ELR (cell line): ENCODE results near the gene KIF17.

Experiments
- DNase-seq: peaks from one replicate; pipeline ENCODE4 v3.0.0-alpha.2; 2015; ENCODE audit warnings: low read depth

KIF17 gene

GRCh38 chr1:20710469-20711284 lies 7.1 kb downstream of the KIF17 start:
- no peak for DNase-seq

DNA sequence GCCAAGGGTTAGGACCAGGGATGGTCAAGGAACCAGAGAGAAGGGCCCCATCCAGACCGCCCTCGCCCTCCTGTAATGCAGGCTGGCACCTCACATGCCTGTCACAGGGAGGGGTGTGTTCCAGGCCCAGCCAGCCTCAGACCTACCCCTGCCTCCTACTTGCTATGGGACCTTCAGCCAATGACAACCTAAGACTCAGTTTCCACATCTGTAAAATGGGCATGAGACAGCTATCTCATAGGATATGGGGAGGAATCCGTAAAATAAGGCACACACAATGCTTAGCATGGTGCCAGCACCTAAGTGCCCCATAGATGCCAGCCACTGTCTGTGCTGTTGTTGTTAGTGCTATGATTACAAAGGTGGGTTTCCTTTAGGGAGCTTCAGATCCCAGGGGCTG lies 7.9 kb downstream of the KIF17 start:
- DNase-seq = no peak

DNA sequence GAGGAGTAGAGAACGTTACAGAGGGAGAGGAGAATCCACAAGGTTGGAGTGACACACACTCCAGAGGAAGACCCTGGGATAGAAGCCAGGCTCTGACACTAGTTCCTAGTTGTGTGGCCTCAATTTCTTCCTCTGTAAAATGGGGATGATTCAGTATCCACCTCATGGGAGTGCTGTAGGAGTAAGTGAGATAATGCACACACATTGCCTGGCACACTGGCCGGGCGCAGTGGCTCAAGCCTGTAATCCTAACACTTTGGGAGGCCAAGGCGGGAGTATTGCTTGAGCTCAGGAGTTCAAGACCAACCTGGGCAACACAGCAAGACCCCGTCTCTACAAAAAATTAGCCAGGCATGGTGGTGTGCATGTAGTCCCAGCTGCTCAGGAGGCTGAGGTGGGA lies 8.9 kb downstream of the KIF17 start:
- no peak for DNase-seq

DNA sequence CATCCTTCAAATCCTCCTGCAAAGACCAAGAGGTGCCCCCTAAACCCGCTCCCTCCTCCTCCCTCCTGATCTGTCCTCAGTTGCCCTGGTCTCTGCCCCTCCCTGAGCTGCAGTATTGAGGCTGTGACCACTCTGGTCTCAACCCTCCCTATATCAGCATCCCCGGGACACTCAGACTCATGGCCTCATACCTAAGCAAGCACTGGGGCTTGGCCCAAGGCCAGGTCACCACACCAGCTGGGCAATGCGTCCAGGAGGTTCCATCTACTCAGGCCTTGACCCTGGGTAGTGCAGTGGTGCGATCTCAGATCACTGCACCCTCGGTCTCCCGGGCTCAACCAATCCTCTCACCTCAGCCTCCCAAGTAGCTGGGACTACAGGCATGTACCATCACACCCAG lies 9.8 kb downstream of the KIF17 start:
- DNase-seq = no peak

GRCh38 chr1:20706841-20707240 lies 11.0 kb downstream of the KIF17 start:
- no peak for DNase-seq

- no peak for DNase-seq
Measured at GRCh38 chr1:20705203-20705755, 12.5 kb downstream of the KIF17 start.

GRCh38 chr1:20704390-20705202 lies 13.2 kb downstream of the KIF17 start:
- DNase-seq = no peak

DNA sequence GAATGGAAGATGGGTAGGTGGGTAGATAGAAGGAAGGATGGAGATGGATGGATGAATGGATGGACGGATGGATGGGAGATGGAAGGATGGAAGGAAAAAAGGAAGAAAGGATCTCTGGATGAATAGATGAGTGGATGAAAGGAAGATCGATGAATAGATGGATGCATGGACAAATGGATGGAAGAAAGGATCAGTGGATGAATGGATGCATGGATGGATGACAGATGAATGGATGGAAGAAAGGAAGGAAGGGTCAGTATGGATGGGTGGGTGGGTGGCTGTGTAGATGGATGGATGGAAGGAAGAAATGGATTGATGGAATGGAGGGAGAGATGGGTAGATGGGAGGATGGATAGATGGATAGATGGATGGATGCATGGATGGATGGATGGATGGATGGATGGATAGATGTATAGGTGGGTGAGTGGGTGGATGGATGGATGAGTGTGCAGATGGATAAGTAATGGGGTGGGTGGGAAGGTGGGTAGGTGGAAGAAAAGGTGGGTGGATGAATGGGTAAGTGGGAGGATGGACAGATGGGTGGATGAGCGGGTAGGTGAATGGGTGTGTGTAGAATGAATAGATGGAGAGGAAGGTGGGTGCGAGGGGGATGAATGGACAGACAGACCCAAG lies 14.6 kb downstream of the KIF17 start:
- DNase-seq = no peak

GRCh38 chr1:20702416-20702815 lies 15.4 kb downstream of the KIF17 start:
- DNase-seq = peak; percentile 42

- DNase-seq = no peak
Measured at GRCh38 chr1:20701847-20702246, 16.0 kb downstream of the KIF17 start.

DNA sequence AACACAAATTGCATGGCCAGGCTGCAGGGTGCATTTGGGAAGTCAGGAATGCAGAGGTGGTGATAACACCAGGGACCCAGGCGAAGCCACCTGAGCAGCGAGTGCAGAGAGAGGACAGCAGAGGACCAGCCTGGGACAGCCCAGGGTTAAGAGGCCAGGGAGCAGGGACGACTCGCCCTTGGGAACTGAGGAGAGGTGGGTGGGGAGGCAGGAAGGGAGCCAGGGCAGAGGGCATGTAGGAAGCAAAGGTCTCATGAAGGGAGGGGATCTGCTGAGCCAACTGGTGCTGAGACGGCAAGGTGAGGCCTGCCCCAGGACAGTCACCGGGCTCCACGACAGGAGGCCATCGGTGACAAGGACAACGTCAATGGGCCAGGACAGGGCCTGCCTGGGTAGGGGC lies 16.4 kb downstream of the KIF17 start:
- no peak for DNase-seq

GRCh38 chr1:20700636-20701215 lies 17.1 kb downstream of the KIF17 start:
- peak; percentile 25 for DNase-seq

DNA sequence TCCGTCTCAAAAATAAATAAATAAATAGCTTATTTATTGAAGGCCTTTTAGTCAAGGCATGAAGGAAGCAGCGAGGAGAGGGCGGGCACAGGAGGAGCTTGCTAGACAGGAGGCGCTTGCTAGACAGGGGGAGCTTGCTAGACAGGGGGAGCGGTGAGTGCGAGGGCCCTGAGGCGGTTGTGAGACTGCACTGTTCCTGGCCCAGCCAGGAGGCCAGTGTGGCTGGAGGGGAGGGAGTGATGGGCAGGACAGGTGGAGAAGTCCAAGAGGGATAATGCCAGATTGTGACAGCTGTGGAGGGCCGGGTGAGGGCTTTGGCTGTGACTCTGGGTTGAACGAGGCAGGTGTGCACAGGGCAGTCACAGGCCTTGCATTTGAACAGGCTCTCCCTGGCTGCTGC lies 18.2 kb downstream of the KIF17 start:
- no peak for DNase-seq

DNA sequence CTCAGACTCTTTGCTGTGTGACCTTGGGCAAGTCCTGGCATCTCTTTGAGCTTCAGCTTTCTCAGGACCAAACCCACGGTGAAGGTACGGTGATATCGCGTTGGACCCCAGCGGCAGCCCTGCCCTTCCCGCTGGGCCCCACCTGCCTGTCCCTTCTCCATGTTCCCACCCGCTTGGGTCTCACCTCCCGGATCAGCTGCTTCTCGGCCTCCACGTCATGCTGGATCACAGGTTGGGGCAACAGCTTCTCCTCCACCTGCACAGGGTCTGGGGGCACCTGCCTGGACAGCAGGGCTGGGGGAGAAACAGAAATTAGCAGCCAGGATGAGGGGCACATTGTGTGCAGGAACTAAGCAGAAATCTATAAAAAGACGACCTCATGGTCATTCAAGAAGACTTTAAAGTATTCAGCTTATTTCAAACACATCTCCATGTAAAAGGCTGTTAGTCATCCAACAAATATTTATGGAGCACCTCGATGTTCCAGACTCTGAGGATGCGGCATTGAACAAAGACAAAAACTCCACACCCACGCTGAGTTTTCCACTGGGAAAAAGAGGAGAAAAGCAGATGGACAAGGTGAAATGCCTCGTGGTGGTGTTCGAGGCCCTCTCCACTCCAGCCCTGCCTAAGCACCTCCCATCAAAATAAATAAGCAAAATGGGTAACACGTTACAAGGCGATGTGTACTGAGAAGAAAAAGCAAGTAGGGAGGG lies 19.5 kb downstream of the KIF17 start:
- DNase-seq = peak; percentile 83

- DNase-seq = no peak
Measured at GRCh38 chr1:20697563-20697962, 20.2 kb downstream of the KIF17 start.

GRCh38 chr1:20696397-20697333 lies 21.1 kb downstream of the KIF17 start:
- DNase-seq = peak; percentile 95

- DNase-seq = no peak
Measured at GRCh38 chr1:20695515-20695914, 22.3 kb downstream of the KIF17 start.

DNA sequence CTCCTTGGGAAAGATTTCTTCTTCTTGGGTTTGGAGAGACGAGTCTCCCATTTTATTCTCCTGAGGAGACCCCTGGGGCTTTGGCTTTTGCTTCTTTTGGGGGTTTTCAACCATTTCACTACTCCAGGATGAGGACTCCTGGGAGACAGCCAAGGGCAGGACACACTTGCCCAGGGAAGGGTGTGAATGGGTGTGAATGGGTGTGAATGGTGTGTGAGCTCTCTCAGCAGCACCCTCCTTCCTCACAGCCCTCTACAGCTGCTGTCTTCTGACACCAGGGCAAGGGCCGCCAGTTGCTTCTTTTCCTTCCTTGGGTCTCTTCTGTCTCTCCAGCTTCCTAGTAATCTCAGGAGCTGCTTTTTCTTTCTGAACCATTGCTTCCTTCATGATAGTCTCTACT lies 24.2 kb downstream of the KIF17 start:
- no peak for DNase-seq

DNA sequence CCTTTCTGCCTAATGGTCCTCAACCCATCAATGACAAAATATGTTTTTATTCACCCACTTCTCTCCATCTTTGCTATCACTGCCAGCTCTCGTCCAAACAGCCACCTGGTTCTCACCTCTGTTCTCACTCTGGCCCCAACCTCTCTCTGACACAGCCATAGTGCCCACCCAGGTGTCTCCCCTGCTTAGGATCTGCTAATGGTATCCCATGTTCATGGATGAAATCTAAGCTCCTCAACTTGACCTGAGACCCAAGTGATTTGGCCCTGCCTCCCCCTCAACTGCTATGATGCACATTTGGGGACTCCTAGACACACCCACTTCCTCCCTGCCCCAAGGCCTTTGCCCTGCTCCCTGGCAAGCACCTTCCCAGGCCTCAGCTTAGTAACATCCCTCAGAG lies 25.9 kb downstream of the KIF17 start:
- DNase-seq = no peak

DNA sequence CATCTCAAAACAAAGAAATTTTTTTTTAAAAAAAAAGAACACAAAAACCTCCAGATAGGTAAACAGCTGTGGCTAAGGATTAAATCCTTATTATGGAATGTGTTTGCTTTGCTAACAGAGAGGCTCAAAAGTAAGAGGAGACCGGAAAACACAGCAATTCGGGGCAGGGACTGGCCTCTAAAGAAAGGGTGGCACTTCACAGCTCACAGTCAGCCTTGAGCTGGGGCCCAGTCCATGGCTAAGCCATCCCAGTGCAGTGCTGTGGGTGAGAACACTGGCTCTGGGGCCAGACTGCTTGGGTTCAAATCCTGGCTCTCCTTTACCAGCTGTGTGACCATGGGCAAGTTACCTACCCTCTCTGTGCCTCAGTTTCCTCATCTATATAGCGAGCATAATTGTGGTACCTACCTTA lies 28.2 kb downstream of the KIF17 start:
- DNase-seq = no peak
